Measurements from ENCODE around the gene CD1D.

- TF ChIP-seq CTCF (IDR thresholded peaks at IDR 0.05 in 8 of 11, conservative IDR thresholded peaks at IDR 0.05 in 3 of 11) = no peak
- no peak for TF ChIP-seq POLR2AphosphoS5 (IDR thresholded peaks at IDR 0.05)
Observed at GRCh38 chr1:158163000-158163947, 17.4 kb upstream of the CD1D start.

All from spleen (tissue), 7 donors.